Activated CD8-positive, alpha-beta memory T cell treated with anti-CD3 and anti-CD28 coated beads for 36 hours (primary cell): Measurements from ENCODE around the gene SLC6A3. TPM values are rescaled to one million over a fixed set of nuclear protein-coding genes. Genes with fewer than 3 reads are reported as not detected.
"Not testable (repeated sequence)": the region's sequence is repeated elsewhere in the genome, so short reads cannot be mapped to it uniquely, and the experiment has no call there.

Source experiments
- CTCF ChIA-PET: fragments of 350-600 bp; sonication (Branson Sonifier 250); formaldehyde crosslinking; loops from one replicate; lab custom pipeline; 2021; ENCODE audit warnings: antibody characterized with exemption; lab: Charles Lee
- POLR2A ChIA-PET: fragments of 350-600 bp; sonication (Branson Sonifier 250); formaldehyde crosslinking; loops from one replicate; lab custom pipeline; 2021; ENCODE audit warnings: antibody characterized with exemption; lab: Charles Lee
- total RNA-seq, 2 experiments: library from RNA; stranded (reverse); gene quantifications; one replicate each; pipeline ENCODE4 v1.2.3, GENCODE V29; 2021

Gene SLC6A3
- total RNA-seq, 2 experiments from 2014 or later: 0.08 TPM; not detected in 1

GRCh38 chr5:1480217-1480616, 35.0 kb upstream of the SLC6A3 start:
- CTCF ChIA-PET: interaction anchor here (0.6 to 1.4 kb wide), 10 partner anchors 9 to 870 kb away, joined by 3 to 8 read pairs (median 4); no protein-coding TSS in a partner anchor
- POLR2A ChIA-PET: no interaction called here

- POLR2A ChIA-PET: no interaction called here
- CTCF ChIA-PET: interaction anchor here (0.6 to 1.4 kb wide), 10 partner anchors 9 to 869 kb away, joined by 3 to 8 read pairs (median 4); no protein-coding TSS in a partner anchor
These were observed 34.4 kb upstream of the SLC6A3 start for GRCh38 chr5:1479581-1480188.

- CTCF ChIA-PET: interaction anchor here (1.4 kb wide), 2 partner anchors 9 to 29 kb away, joined by 4 to 8 read pairs; no protein-coding TSS in a partner anchor
- POLR2A ChIA-PET: no interaction called here
These were observed 33.8 kb upstream of the SLC6A3 start for GRCh38 chr5:1479066-1479465.

GRCh38 chr5:1478271-1479035, 33.2 kb upstream of the SLC6A3 start:
- POLR2A ChIA-PET: no interaction called here
- CTCF ChIA-PET: no interaction called here

- POLR2A ChIA-PET: no interaction called here
- CTCF ChIA-PET: no interaction called here
These were observed 32.1 kb upstream of the SLC6A3 start for GRCh38 chr5:1477341-1477740.

GRCh38 chr5:1476967-1477310, 31.7 kb upstream of the SLC6A3 start:
- POLR2A ChIA-PET: no interaction called here
- CTCF ChIA-PET: interaction anchor here (1.3 kb wide), 1 partner anchor 168 kb away, joined by 4 read pairs; no protein-coding TSS in a partner anchor

- CTCF ChIA-PET: interaction anchor here (0.6 to 1.3 kb wide), 2 partner anchors 13 to 169 kb away, joined by 3 to 4 read pairs; no protein-coding TSS in a partner anchor
- POLR2A ChIA-PET: interaction anchor here (0.5 kb wide), 1 partner anchor 27 kb away, joined by 5 read pairs; no protein-coding TSS in a partner anchor
These were observed 31.1 kb upstream of the SLC6A3 start for GRCh38 chr5:1476181-1476966.

GRCh38 chr5:1475544-1475900, 30.3 kb upstream of the SLC6A3 start:
- POLR2A ChIA-PET: not testable (repeated sequence)
- CTCF ChIA-PET: interaction anchor here (1.3 kb wide), 1 partner anchor 170 kb away, joined by 4 read pairs; no protein-coding TSS in a partner anchor

- ChIA-PET POLR2A (no interaction called here), CTCF (no interaction called here)
These were observed 29.8 kb upstream of the SLC6A3 start for GRCh38 chr5:1474866-1475543.

- ChIA-PET CTCF (no interaction called here), POLR2A (no interaction called here)
These were observed 29.1 kb upstream of the SLC6A3 start for GRCh38 chr5:1474183-1474839.

GRCh38 chr5:1473746-1474145, 28.5 kb upstream of the SLC6A3 start:
- POLR2A ChIA-PET: no interaction called here
- CTCF ChIA-PET: no interaction called here

- ChIA-PET CTCF (no interaction called here), POLR2A (no interaction called here)
These were observed 27.9 kb upstream of the SLC6A3 start for GRCh38 chr5:1472964-1473628.

- ChIA-PET CTCF (no interaction called here), POLR2A (no interaction called here)
These were observed 27.0 kb upstream of the SLC6A3 start for GRCh38 chr5:1471997-1472963.

GRCh38 chr5:1471240-1471853, 26.1 kb upstream of the SLC6A3 start:
- POLR2A ChIA-PET: no interaction called here
- CTCF ChIA-PET: interaction anchor here (1.6 kb wide), 1 partner anchor 93 kb away, joined by 3 read pairs; no protein-coding TSS in a partner anchor

GRCh38 chr5:1470762-1471211, 25.5 kb upstream of the SLC6A3 start:
- CTCF ChIA-PET: interaction anchor here (1.5 to 1.7 kb wide), 3 partner anchors 9 to 92 kb away, joined by 3 to 8 read pairs (median 5); no protein-coding TSS in a partner anchor
- POLR2A ChIA-PET: no interaction called here
